Measurements from ENCODE around the gene MAN1C1. TPM values are rescaled to one million over a fixed set of nuclear protein-coding genes. Genes with fewer than 3 reads are reported as not detected.
A peak's percentile ranks its signal among the peaks of the same experiment; 100 is the strongest.

Gene MAN1C1
- total RNA-seq, 1 experiment from 2014 or later, result 9.3 TPM

DNA sequence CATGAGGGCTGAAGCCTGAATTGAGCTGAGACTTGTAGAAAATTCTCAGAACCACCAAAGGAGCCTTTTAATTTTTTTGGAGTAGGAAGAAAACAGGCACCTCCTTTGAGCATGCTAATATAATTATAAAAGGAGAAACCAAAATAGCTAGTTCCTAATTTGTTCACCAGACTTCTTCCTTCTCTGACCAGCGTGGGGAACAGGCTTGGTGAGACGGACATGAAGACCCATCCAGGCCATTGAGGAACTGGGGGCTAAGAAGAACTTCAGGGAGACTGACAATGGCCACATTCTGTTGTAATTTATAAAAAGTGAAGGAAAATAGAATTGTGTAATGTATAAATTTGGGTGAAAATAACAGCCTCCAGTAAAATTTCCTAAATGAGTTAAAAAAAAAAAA, 62.6 kb downstream of the MAN1C1 start:
- no peak overlapping the region for H2AFZ ChIP-seq (ENCODE audit: low read length)
- no peak overlapping the region for H3T11ph ChIP-seq (ENCODE audit: low read length)
- no peaks in the 10 kb centered on the region for H3K27me3 ChIP-seq (ENCODE audit: insufficient read depth, low read length)
- H3K23me2 ChIP-seq (ENCODE audit: insufficient read length, low read depth, low read length, poor library complexity, severe bottlenecking), result no peaks in the 10 kb centered on the region
- no peaks in the 10 kb centered on the region; the same call in 1 of the 2 replicates for H3K4me1 ChIP-seq (ENCODE audit: insufficient read depth, low read length)
- no peak for DNase-seq
- H3K79me1 ChIP-seq (ENCODE audit: insufficient read depth, low read depth, low read length, poor library complexity, severe bottlenecking), result no peaks in the 10 kb centered on the region
- no peaks in the 10 kb centered on the region; the same call in 1 of the 2 replicates for H3K27me3 Mint-ChIP-seq (ENCODE audit: low read depth)
- H4K20me1 ChIP-seq (ENCODE audit: control insufficient read depth, insufficient read depth, insufficient read length), result no peaks in the 10 kb centered on the region
- H2BK15ac ChIP-seq (ENCODE audit: low read depth, low read length), result no peak overlapping the region
- peak overlapping the region in 1 of 3 experiments; percentile 8; a peak in 1 of 7 replicates for H3K27ac Mint-ChIP-seq
- no peak overlapping the region for H3K14ac ChIP-seq (ENCODE audit: insufficient read depth, low read length)
- H4K91ac ChIP-seq (ENCODE audit: insufficient read length, low read depth, low read length), result no peak overlapping the region
- no peak overlapping the region for H3K18ac ChIP-seq (ENCODE audit: insufficient read length, low read depth, low read length)
- no peak overlapping the region for H2BK12ac ChIP-seq (ENCODE audit: insufficient read length, low read depth, low read length)
- H2BK20ac ChIP-seq (ENCODE audit: low read depth, low read length, poor library complexity, severe bottlenecking), result no peak overlapping the region
- H3K9me3 Mint-ChIP-seq, result no peaks in the 10 kb centered on the region
- H3K9ac ChIP-seq (ENCODE audit: extremely low read depth, insufficient read length, low read length), result no peak overlapping the region
- H3K9me3 ChIP-seq (ENCODE audit: control insufficient read depth, low read depth, low read length), result no peaks in the 10 kb centered on the region
- no peak overlapping the region for H4K8ac ChIP-seq (replicated peaks; ENCODE audit: insufficient read length, low read depth, low read length)
- no CpG with 5 or more reads among the region's 2 CpGs for WGBS (ENCODE audit: extremely low coverage, insufficient read length, low lambda C conversion rate)
- no peak overlapping the region for H2AK5ac ChIP-seq (ENCODE audit: insufficient read length, low read length)
- H3K23ac ChIP-seq (ENCODE audit: insufficient read length, low read depth, low read length), result no peak overlapping the region
- TF ChIP-seq, protein P1, sequence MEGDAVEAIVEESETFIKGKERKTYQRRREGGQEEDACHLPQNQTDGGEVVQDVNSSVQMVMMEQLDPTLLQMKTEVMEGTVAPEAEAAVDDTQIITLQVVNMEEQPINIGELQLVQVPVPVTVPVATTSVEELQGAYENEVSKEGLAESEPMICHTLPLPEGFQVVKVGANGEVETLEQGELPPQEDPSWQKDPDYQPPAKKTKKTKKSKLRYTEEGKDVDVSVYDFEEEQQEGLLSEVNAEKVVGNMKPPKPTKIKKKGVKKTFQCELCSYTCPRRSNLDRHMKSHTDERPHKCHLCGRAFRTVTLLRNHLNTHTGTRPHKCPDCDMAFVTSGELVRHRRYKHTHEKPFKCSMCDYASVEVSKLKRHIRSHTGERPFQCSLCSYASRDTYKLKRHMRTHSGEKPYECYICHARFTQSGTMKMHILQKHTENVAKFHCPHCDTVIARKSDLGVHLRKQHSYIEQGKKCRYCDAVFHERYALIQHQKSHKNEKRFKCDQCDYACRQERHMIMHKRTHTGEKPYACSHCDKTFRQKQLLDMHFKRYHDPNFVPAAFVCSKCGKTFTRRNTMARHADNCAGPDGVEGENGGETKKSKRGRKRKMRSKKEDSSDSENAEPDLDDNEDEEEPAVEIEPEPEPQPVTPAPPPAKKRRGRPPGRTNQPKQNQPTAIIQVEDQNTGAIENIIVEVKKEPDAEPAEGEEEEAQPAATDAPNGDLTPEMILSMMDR (conservative IDR thresholded peaks at IDR 0.05), result no peak
- no peaks in the 10 kb centered on the region for H3K36me3 Mint-ChIP-seq (ENCODE audit: insufficient read depth in 1 of 3, low read depth in 3 of 3)
- no peak overlapping the region for H3K56ac ChIP-seq (ENCODE audit: insufficient read length, low read depth, low read length)
- H3K4me3 Mint-ChIP-seq, result no peak overlapping the region
- H2BK120ac ChIP-seq (ENCODE audit: low read depth, low read length, poor library complexity, severe bottlenecking), result no peak overlapping the region
- H4K5ac ChIP-seq (ENCODE audit: insufficient read length, low read depth, low read length), result no peak overlapping the region
- H2BK5ac ChIP-seq (ENCODE audit: insufficient read length, low read length), result no peak overlapping the region
- H3K79me2 ChIP-seq (ENCODE audit: insufficient read depth, low read length), result no peaks in the 10 kb centered on the region
- no peak overlapping the region for H3K27ac ChIP-seq (ENCODE audit: insufficient read length, low read depth, low read length)
- peaks cover 25 to 29% of the 10 kb centered on the region in 2 experiments for H3K4me1 Mint-ChIP-seq
- H3K4me2 ChIP-seq (ENCODE audit: insufficient read depth, insufficient read length, low read length), result no peak overlapping the region
- H3K4ac ChIP-seq (ENCODE audit: low read depth, low read length), result no peak overlapping the region
